Uterus (tissue), 2 donors: ENCODE data around the gene METAP1.

Experiments used
- CTCF ChIP-seq, 4 experiments: fragments of 200-600 bp in 2 of 4; fragments of 450-650 bp in 2 of 4; sonication (generic) in 2 of 4; IDR thresholded peaks; one replicate each; pipeline ENCODE4 v1.5.1; 2016 to 2019; ENCODE audit warnings: antibody characterized with exemption in 4 of 4, mild to moderate bottlenecking in 2 of 4, moderate library complexity in 1 of 4
- POLR2A ChIP-seq, 2 donors: fragments of 450-650 bp; IDR thresholded peaks; one replicate each; pipeline ENCODE4 v1.6.1; 2016; ENCODE audit warnings: antibody characterized with exemption in 2 of 2, mild to moderate bottlenecking in 1 of 2, moderate library complexity in 1 of 2

- TF ChIP-seq CTCF (IDR thresholded peaks at IDR 0.05) (no peak), POLR2A (IDR thresholded peaks at IDR 0.05) (no peak)
Measured at GRCh38 chr4:99047710-99048109, 52.2 kb downstream of the METAP1 start.
